GM19240 (cell line): ENCODE measurements around the gene SGO2.
"Not testable (repeated sequence)": the region's sequence is repeated elsewhere in the genome, so short reads cannot be mapped to it uniquely, and the experiment has no call there.

Experiments
- DNase-seq: peaks from one replicate; pipeline ENCODE4 v3.0.0; 2011; ENCODE audit warnings: low spot score; ENCODE audit not compliant: insufficient read length

Gene SGO2

DNA sequence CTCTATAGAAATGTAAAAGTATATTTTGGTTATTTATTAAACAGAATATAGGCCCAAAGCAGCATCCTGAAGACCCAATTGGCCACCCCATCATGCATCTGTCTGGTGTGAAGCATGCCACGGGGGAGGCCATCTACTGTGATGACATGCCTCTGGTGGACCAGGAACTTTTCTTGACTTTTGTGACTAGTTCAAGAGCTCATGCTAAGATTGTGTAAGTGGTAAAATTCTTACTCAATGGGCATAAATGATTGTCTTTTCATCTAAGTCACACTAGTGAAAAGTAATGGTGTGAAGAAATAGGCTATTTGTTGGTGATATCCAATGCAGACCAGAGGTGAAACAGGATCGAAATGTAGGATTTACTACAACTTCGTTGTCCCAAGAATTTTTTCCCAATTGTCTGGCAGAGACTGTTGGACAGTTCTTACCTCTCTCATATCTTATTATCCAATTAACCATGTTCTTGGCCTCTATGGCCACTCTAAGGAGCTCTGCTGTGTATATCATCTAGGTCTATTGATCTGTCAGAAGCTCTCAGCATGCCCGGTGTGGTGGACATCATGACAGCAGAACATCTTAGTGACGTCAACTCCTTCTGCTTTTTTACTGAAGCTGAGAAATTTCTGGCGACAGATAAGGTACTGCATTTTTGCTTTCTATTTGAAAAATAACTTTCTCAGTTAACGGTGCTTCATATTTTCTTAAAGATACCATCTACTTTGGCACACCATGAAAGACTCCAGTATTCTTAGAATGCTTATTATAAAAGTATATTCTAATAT lies 94.8 kb downstream of the SGO2 start:
- DNase-seq, result no peak

DNA sequence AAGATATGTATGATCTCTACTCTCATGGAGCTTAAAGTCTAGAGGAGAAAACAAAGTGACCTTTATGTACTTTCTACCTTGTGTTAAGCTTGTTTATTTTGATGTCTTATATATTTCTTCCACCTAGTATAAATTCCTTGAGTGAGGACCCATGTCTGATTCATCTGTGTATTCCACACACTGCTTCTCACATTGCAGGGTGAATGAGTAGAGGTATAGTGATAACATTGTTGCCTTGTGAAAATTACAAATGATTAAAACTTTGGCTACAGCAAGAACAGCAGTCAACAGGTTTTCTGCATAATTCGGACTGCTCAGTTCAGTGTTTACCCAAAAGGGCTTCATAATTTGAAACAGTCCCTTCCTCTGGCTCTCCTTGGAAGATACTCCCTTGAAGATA lies 96.1 kb downstream of the SGO2 start:
- no peak for DNase-seq

DNA sequence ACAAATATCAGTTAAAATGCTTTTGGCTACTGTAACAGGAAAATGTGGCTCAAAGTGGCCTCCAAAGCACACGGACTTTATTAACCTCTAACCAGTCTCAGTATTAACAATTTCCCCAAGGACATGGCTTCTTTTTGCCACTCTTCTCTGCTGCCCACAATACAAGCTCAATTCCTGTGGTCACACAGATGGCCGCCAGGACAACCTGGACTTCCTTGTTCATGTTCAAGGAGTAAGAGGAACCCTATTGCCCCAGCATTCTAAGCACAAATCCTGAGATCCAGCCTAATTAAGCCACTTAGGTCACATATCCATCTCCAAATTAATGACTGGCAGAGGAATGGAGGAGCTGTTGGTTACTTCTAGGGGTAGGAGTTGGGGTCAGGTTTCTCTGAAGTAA lies 98.0 kb downstream of the SGO2 start:
- no peak for DNase-seq

DNA sequence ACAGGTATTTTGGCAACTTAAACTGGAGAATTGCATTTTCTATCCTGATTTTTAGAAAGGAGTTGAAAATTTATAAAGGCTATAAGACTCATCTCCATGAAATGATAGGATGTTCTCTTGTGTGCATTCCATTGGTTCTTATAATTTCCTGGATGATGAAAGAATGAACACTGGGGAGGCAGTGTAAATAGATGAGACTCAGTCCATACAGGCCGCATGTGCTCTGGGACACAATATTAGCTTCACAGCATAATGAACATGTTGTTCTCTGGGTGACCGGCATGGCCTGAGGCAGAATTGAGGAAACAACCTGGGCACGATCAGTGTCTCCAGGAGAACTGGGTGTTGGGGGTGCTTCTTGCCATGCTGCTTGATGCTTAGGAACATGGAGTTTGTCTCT lies 98.7 kb downstream of the SGO2 start:
- no peak for DNase-seq

DNA sequence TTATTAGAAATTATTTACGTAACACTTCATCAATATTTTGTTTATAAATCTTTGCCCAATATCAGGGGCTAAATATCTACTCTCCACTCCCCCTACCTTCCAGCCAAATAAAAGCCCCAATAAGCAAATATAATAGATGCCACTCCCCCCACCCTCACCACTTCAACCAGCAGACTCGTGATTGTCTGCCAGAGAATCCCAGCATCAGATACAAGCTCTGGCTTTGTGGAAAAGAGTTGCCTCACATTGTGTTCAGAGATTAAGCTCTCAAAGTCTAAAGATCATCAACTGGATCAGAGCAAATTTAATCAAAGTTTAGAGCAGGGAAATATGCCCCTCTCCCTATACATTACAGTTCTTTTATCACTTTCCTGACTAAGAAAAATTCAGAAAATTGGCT lies 99.3 kb downstream of the SGO2 start:
- no peak for DNase-seq

DNA sequence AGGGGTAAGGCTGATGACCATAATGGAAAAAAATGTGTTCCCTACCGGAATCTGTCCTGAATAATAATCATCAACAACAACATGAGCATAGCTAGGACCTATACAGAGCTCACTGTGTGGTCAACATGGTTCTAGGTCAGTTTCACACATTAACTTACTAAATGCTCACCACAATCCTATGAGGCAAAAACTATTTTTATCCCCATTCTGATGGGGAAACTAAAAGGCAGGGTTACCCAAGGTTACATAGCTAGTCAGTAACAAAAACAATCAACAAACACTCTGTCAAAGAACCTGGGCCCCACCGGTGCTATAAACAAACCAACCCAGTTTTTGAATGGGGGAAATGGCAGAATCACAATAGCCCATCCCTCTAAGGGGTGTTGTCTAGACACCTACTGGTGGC lies 100.0 kb downstream of the SGO2 start:
- no peak for DNase-seq

DNA sequence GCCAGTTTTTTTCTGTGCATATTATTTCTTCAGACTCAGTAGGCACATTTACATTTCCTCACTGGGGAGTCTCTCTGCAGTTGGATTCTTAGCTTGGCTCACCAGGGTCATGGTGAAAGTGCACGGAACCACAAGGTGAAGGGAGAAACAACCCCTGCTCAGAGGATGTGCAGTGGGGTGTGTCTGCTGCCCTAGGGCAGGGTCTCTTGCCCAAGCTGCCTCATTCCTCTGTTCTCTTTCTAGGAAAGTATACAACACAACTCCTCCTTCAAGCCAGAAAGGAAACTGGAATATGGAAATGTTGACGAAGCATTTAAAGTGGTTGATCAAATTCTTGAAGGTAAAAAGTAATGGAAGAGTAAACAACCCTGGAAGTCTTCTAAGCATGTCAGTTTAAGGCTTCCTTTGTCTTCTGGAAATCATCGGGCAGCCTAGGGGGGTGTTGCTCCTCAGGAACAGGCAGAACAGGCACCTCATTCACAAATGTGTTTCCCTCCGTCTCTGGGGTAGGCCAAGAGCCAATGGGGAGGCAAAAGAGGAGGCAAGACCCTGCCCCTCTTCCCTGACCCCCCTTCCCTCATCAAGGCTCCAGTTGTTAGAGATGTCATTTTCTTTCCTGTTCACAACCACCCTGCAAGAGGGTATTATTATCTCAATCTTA lies 101.2 kb downstream of the SGO2 start:
- DNase-seq, result no peak

DNA sequence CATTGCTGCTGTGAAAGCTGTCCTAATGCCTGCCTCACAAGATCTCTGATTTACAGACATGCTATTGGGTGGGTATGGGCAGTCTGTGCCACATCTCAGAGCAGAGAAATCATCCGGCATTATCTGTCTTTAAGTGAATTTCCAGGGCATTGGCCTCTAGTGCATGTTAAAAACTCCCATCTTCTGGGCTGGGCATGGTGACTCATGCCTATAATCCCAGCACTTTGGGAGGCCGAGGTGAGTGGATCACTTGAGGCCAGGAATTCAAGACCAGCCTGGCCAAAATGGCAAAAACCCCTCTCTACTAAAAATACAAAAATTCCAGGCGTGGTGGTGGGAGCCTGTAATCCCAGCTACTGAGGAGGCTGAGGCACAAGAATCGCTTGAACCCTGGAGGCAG lies 102.5 kb downstream of the SGO2 start:
- DNase-seq, result not testable (repeated sequence)

DNA sequence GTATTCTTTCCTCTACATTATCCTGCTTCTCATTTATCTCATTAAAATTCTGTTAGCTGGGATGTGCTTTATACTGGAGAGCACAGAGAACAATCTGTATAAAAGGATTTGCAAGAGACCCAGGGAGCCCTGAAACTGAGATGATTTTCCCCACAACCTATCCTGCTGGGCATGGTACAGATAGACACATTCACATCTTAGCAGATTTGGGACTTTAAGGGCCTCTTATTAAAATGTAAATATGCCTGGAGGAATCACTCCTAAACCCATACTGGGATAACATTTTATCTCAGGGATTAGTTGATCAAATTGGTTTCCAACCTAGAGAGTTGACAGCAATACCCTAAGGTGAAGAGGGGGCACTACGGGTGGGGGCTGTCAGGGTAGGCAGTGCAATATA lies 105.3 kb downstream of the SGO2 start:
- no peak for DNase-seq
